GM12878 (cell line): Measurements from ENCODE around the gene BPIFB4. TPM values are rescaled to one million over a fixed set of nuclear protein-coding genes. Genes with fewer than 3 reads are reported as not detected.

Experiments
- ATAC-seq: fragments of 200-7000 bp; cut with Tn5 transposase; 3 replicates; pipeline ENCODE4 v1.9.1; 2020; ENCODE audit warnings: mild to moderate bottlenecking, moderate library complexity
- BruUV-seq: library from RNA; stranded (reverse); fragments of 400-500 nt; replicated peaks from 2 replicates; lab custom pipeline; 2021; lab: Mats Ljungman, UMichigan
- CTCF ChIA-PET: fragments of 300-600 bp; sonication (Branson Sonifier 250); formaldehyde crosslinking; extraction: SDS; loops from one replicate; lab custom pipeline; 2021; ENCODE audit warnings: inconsistent platforms; lab: Yijun Ruan, JAX
- POLR2A ChIA-PET: fragments of 350-600 bp; formaldehyde crosslinking; extraction: SDS; loops from one replicate; lab custom pipeline; 2021; ENCODE audit warnings: inconsistent platforms; lab: Charles Lee
- RAD21 ChIA-PET: fragments of 300-600 bp; sonication (Branson Sonifier 250); formaldehyde crosslinking; loops from one replicate; lab custom pipeline; 2023; ENCODE audit warnings: antibody characterized with exemption; ENCODE audit not compliant: unreplicated experiment; lab: Charles Lee
- SMC1A ChIA-PET: fragments of 300-600 bp; sonication (Branson Sonifier 250); formaldehyde crosslinking; loops from one replicate; lab custom pipeline; 2023; ENCODE audit not compliant: unreplicated experiment, uncharacterized antibody; lab: Charles Lee
- DNase-seq: peaks from one replicate; pipeline ENCODE4 v3.0.0-alpha.2; 2011; ENCODE audit warnings: low read depth, low spot score
- FAIRE-seq: peaks from 3 replicates; lab custom pipeline; 2011; peaks lifted over from hg19 to GRCh38; lab: Jason Lieb, UNC
- H2AFZ ChIP-seq: 2 replicates; pipeline ENCODE4 v1.6.0; 2011; ENCODE audit warnings: low read depth, low read length, control low read depth; ENCODE audit not compliant: control insufficient read depth
- H3K27ac ChIP-seq: 2 replicates; pipeline ENCODE4 v1.5.1; 2011; ENCODE audit warnings: control low read depth; ENCODE audit not compliant: control insufficient read depth, insufficient read depth
- H3K27me3 ChIP-seq, 2 experiments: replicated peaks in 1 of 2; 2 replicates each; pipeline versions ENCODE4 v1.6.0 to v1.6.1; 2011; ENCODE audit warnings: low read length in 1 of 2; ENCODE audit not compliant: control insufficient read depth in 2 of 2, insufficient read depth in 2 of 2
- H3K36me3 ChIP-seq, 2 experiments: 2 replicates each; pipeline ENCODE4 v1.5.1; 2011; ENCODE audit warnings: low read length in 1 of 2; ENCODE audit not compliant: control insufficient read depth in 2 of 2, insufficient read depth in 2 of 2
- H3K4me1 ChIP-seq: 2 replicates; pipeline ENCODE4 v1.6.1; 2011; ENCODE audit warnings: mild to moderate bottlenecking, low read length, moderate library complexity, mixed read lengths; ENCODE audit not compliant: control insufficient read depth, insufficient read depth
- H3K4me2 ChIP-seq: 2 replicates; pipeline ENCODE4 v1.6.0; 2011; ENCODE audit warnings: control low read depth; ENCODE audit not compliant: control insufficient read depth, insufficient read depth
- H3K4me3 ChIP-seq: fragments of 200-600 bp; sonication (generic); 2 replicates; pipeline ENCODE4 v1.5.1; 2016
- H3K79me2 ChIP-seq: 2 replicates; pipeline ENCODE4 v1.6.0; 2011; ENCODE audit warnings: low read length; ENCODE audit not compliant: control insufficient read depth, insufficient read depth
- H3K9ac ChIP-seq: 2 replicates; pipeline ENCODE4 v1.8.0; 2011; ENCODE audit warnings: low read length, control low read depth, mixed read lengths; ENCODE audit not compliant: control insufficient read depth, insufficient read depth
- H3K9me3 ChIP-seq: replicated peaks from 3 replicates; pipeline ENCODE4 v1.5.1; 2011; ENCODE audit warnings: mild to moderate bottlenecking, low read length; ENCODE audit not compliant: control insufficient read depth, insufficient read depth
- H4K20me1 ChIP-seq: 2 replicates; pipeline ENCODE4 v1.6.0; 2011; ENCODE audit not compliant: control insufficient read depth, insufficient read depth
- BCL11A ChIP-seq: IDR thresholded peaks from 2 replicates; pipeline ENCODE4 v1.6.1; 2011; ENCODE audit warnings: low read depth, low read length
- NR2F1 ChIP-seq: fragments of 450-650 bp; conservative IDR thresholded peaks from 2 replicates; pipeline ENCODE4 v1.6.1; 2017; ENCODE audit warnings: mild to moderate bottlenecking
- SPI1 ChIP-seq: IDR thresholded peaks from 2 replicates; pipeline ENCODE4 v1.6.1; 2011; ENCODE audit warnings: low read depth, mild to moderate bottlenecking, low read length, moderate library complexity, borderline replicate concordance; ENCODE audit not compliant: insufficient read depth
- SUZ12 ChIP-seq: fragments of 200-600 bp; sonication (generic); IDR thresholded peaks from one replicate; pipeline ENCODE4 v1.6.1; 2018; ENCODE audit warnings: antibody characterized with exemption, mild to moderate bottlenecking; ENCODE audit not compliant: unreplicated experiment
- TARDBP ChIP-seq: IDR thresholded peaks from 2 replicates; pipeline ENCODE4 v1.6.1; 2016; ENCODE audit warnings: borderline replicate concordance
- YBX1 ChIP-seq: fragments of 450-650 bp; IDR thresholded peaks from 2 replicates; pipeline ENCODE4 v1.6.1; 2016; ENCODE audit warnings: antibody characterized with exemption
- ZNF207 ChIP-seq: fragments of 450-650 bp; IDR thresholded peaks from 2 replicates; pipeline ENCODE4 v1.6.1; 2014; ENCODE audit warnings: antibody characterized with exemption, mild to moderate bottlenecking, borderline replicate concordance
- ZNF687 ChIP-seq: fragments of 450-650 bp; IDR thresholded peaks from 2 replicates; pipeline ENCODE4 v1.6.1; 2017; ENCODE audit warnings: mild to moderate bottlenecking, moderate library complexity
- WGBS: methylation state at CpG from one replicate; pipeline ENCODE4 v1.1.6; 2016; ENCODE audit warnings: low lambda C conversion rate; ENCODE audit not compliant: insufficient replicate concordance, insufficient coverage; ENCODE audit errors: missing lambda C conversion rate; 5-methylcytosine and 5-hydroxymethylcytosine counted together
- in situ Hi-C: fragments of 300-500 bp; cut with MboI; formaldehyde crosslinking; loops from 9 replicates; pipeline ENCODE4 v1.14.3; 2018; ENCODE audit warnings: mixed read lengths
- intact Hi-C: fragments of 100-400 bp; cut with micrococcal nuclease; formaldehyde crosslinking; loops from one replicate; pipeline ENCODE4 v1.14.2; 2022; ENCODE audit not compliant: unreplicated experiment
- polyA plus RNA-seq, 11 experiments: library from polyadenylated mRNA; depleted of rRNA in 4 of 11; unstranded in 6 of 11; stranded (reverse) in 5 of 11; fragments of >200 nt; fragmentation: Nextera tagmentation in 4 of 11; fragmentation: Illumina TruSeq in 1 of 11; extraction: Ambion mirVana in 4 of 11; extraction: Trizol in 1 of 11; gene quantifications; 1 replicate in 1 of 11; 2 replicates in 10 of 11; pipeline versions ENCODE4 v1.2.1 to v1.2.3, GENCODE V29; 2011 to 2016; ENCODE audit warnings: inconsistent platforms in 2 of 11, missing spikeins in 2 of 11, low read depth in 1 of 11
- total RNA-seq, 4 experiments: library from RNA; depleted of rRNA in 3 of 4; stranded (reverse); fragments of >200 nt in 3 of 4; fragmentation: Illumina TruSeq in 1 of 4; extraction: Trizol in 1 of 4; gene quantifications; 2 replicates each; pipeline versions ENCODE4 v1.2.1 to v1.2.3, GENCODE V29; 2013 to 2021

Gene BPIFB4
- total and polyA plus RNA-seq, 10 of the 15 experiments (the other 5 are each of a cell fraction or from before 2014, with no cell fraction given), result 0.12 TPM; not detected in 9

DNA sequence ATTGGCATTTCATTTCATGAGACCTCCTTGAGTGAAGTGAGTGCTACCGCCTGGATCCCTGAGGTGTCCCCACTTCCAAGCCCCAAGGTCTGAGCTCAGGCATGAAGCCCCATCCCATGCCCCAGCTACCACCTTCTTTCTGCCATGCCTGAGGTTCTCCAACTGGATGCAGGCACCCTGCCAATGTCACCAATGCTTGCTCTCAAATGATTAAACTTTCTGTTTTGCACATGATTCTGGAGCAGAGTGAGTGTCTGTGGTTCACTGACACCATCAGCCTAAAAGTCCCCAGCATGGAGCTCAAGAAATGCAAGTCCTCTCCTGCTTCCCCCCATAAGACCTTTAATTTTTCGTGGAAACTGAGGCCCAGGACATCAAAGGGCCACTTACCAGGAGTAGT lies 44.8 kb downstream of the BPIFB4 start:
- POLR2A ChIA-PET, result no interaction called here
- Histone ChIP-seq H3K4me3 (no peak overlapping the region), H3K27me3 (no peaks in the 10 kb centered on the region), H2AFZ (no peak overlapping the region), H3K4me2 (no peak overlapping the region), H3K27ac (no peak overlapping the region), H4K20me1 (no peaks in the 10 kb centered on the region), H3K9ac (no peak overlapping the region), H3K36me3 (no peaks in the 10 kb centered on the region), H3K4me1 (peaks cover 11% of the 10 kb centered on the region), H3K9me3 (peaks cover 2% of the 10 kb centered on the region; the same call in 2 of the 3 replicates), H3K79me2 (no peaks in the 10 kb centered on the region)
- DNase-seq (no peak), ATAC-seq (no peak), FAIRE-seq (no peak)
- RAD21 ChIA-PET, result no interaction called here
- no peak for TF ChIP-seq ZNF207
- no peak for TF ChIP-seq SUZ12
- TF ChIP-seq SPI1, result no peak
- no peak for TF ChIP-seq TARDBP
- TF ChIP-seq BCL11A, result no peak
- no peak for TF ChIP-seq NR2F1
- no peak for TF ChIP-seq ZNF687
- no peak for TF ChIP-seq YBX1
- intact Hi-C loops (no loop called here), in situ Hi-C loops (no loop called here)
- 0% methylated on average over 1 of the region's 2 CpGs for WGBS
- SMC1A ChIA-PET, result no interaction called here
- no TSS peak for BruUV-seq
- CTCF ChIA-PET, result no interaction called here
